ENCODE measurements around the gene CNTRL. TPM values are rescaled to one million over a fixed set of nuclear protein-coding genes. Genes with fewer than 3 reads are reported as not detected.

CNTRL gene
- total and polyA plus RNA-seq, 4 donors: 1.6 to 8.7 (median 4.4) TPM

GRCh38 chr9:121182989-121183388, 108.2 kb downstream of the CNTRL start:
- H3K9ac ChIP-seq (ENCODE audit: low read depth in 1 of 2, low read length in 2 of 2): peak overlapping the region in 1 of 2 donors; percentile 5
- H3K36me3 ChIP-seq (ENCODE audit: control insufficient read depth in 4 of 4, insufficient read depth in 3 of 4, low read depth in 1 of 4, low read length in 3 of 4): peaks cover 0 to 15% (median 7%) of the 10 kb centered on the region in 4 donors
- TF ChIP-seq NR2F2 (IDR thresholded peaks at IDR 0.05) (no peak), REST (IDR thresholded peaks at IDR 0.05) (no peak), TAF1 (conservative IDR thresholded peaks at IDR 0.05) (no peak), FOXA1 (IDR thresholded peaks at IDR 0.05) (no peak), MAX (IDR thresholded peaks at IDR 0.05) (no peak), HNF4A (conservative IDR thresholded peaks at IDR 0.05) (no peak), JUND (IDR thresholded peaks at IDR 0.05) (no peak), FOXA2 (IDR thresholded peaks at IDR 0.05) (no peak), ATF3 (IDR thresholded peaks at IDR 0.05) (no peak), EGR1 (IDR thresholded peaks at IDR 0.05; ENCODE audit: low read depth in 2 of 2) (no peak), SP1 (IDR thresholded peaks at IDR 0.05) (no peak), GABPA (IDR thresholded peaks at IDR 0.05 in 1 of 2, conservative IDR thresholded peaks at IDR 0.05 in 1 of 2) (no peak)

GRCh38 chr9:121183666-121184423, 109.1 kb downstream of the CNTRL start:
- H3K9ac ChIP-seq (ENCODE audit: low read depth in 1 of 2, low read length in 2 of 2): no peak overlapping the region
- TF ChIP-seq TAF1 (conservative IDR thresholded peaks at IDR 0.05) (no peak), MAX (IDR thresholded peaks at IDR 0.05) (no peak), JUND (IDR thresholded peaks at IDR 0.05) (no peak), GABPA (IDR thresholded peaks at IDR 0.05 in 1 of 2, conservative IDR thresholded peaks at IDR 0.05 in 1 of 2) (no peak), RAD21 (IDR thresholded peaks at IDR 0.05) (no peak), FOXA1 (IDR thresholded peaks at IDR 0.05) (no peak), HNF4G (IDR thresholded peaks at IDR 0.05) (no peak), CTCF (IDR thresholded peaks at IDR 0.05; ENCODE audit: low read depth, low read length, missing input control) (no peak), NR2F2 (IDR thresholded peaks at IDR 0.05) (no peak), ZBTB33 (IDR thresholded peaks at IDR 0.05) (no peak), RXRA (IDR thresholded peaks at IDR 0.05) (no peak)
- DNase-seq (ENCODE audit: low spot score): no peak
- H3K9me3 ChIP-seq (ENCODE audit: control insufficient read depth in 4 of 4, low read length in 3 of 4): no peaks in the 10 kb centered on the region
- peaks cover 0 to 15% (median 7%) of the 10 kb centered on the region in 4 donors for H3K36me3 ChIP-seq (ENCODE audit: control insufficient read depth in 4 of 4, insufficient read depth in 3 of 4, low read depth in 1 of 4, low read length in 3 of 4)
- peak overlapping the region in 1 of 2 donors; percentile 58 for H3K27ac ChIP-seq (ENCODE audit: low read depth in 1 of 2, low read length in 2 of 2)
- H3K4me1 ChIP-seq (ENCODE audit: control insufficient read depth in 4 of 4, insufficient read depth in 4 of 4, low read length in 3 of 4): peaks cover 14 to 72% (median 64%) of the 10 kb centered on the region in 4 donors
- WGBS: 48% methylated on average over 3 of the region's 3 CpGs
- H3K4me3 ChIP-seq (ENCODE audit: low read depth in 1 of 3, low read length in 3 of 3): no peak overlapping the region
- H3K27me3 ChIP-seq (ENCODE audit: control insufficient read depth in 4 of 4, insufficient read depth in 4 of 4, low read length in 3 of 4): no peaks in the 10 kb centered on the region

More at GRCh38 chr9:121182989-121183388, 108.2 kb downstream of the CNTRL start:
- H3K27ac ChIP-seq (ENCODE audit: low read depth in 1 of 2, low read length in 2 of 2): peak overlapping the region; percentile 21 to 58
- H3K27me3 ChIP-seq (ENCODE audit: control insufficient read depth in 4 of 4, insufficient read depth in 4 of 4, low read length in 3 of 4): no peaks in the 10 kb centered on the region
- H3K9me3 ChIP-seq (ENCODE audit: control insufficient read depth in 4 of 4, low read length in 3 of 4): no peaks in the 10 kb centered on the region
- H3K4me3 ChIP-seq (ENCODE audit: low read depth in 1 of 3, low read length in 3 of 3): no peak overlapping the region
- no peak for DNase-seq (ENCODE audit: low spot score)
- H3K4me1 ChIP-seq (ENCODE audit: control insufficient read depth in 4 of 4, insufficient read depth in 4 of 4, low read length in 3 of 4): peaks cover 14 to 77% (median 71%) of the 10 kb centered on the region in 4 donors

Data from liver (tissue), 9 donors.